Measurements from ENCODE around the gene SLC38A11. TPM values are rescaled to one million over a fixed set of nuclear protein-coding genes. Genes with fewer than 3 reads are reported as not detected.

Gene SLC38A11
- polyA plus RNA-seq, 1 of the 3 experiments (the other 2 are of a cell fraction): not detected

DNA sequence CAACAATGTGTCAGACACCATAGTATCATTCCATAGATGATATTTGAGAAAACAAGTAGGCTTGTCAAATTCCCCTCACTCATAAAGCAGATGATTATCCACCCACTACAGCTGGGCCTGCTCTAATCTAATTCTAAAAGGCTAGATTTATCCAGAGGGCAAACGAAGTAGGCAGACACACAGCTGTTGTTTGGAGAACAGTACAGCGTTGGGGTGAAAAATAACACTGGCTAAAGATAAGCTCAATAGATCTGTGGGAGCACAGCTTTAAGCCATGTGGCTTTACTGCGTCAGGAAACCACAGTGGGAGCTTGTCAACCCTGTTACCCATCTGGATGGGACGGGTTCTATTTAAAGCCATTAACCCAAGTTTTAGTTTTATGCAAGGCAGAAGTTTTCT is 64.8 kb downstream of the SLC38A11 start:
- Histone ChIP-seq H3K36me3 (replicated peaks in 1 of 2; ENCODE audit: control insufficient read depth in 1 of 2, insufficient read depth in 2 of 2, low read length in 1 of 2) (no peaks in the 10 kb centered on the region), H3K79me2 (ENCODE audit: insufficient read depth) (no peaks in the 10 kb centered on the region), H3F3A (replicated peaks; ENCODE audit: insufficient read depth) (no peaks in the 10 kb centered on the region), H3K4me2 (no peak overlapping the region), H3K4me3 (ENCODE audit: low read depth in 2 of 2, low read length in 1 of 2) (no peak overlapping the region), H3K9ac (no peak overlapping the region), H3K27ac (ENCODE audit: low read depth in 2 of 2, low read length in 1 of 2) (peak overlapping the region in 1 of 2 experiments; percentile 24; a peak in 2 of 4 replicates), H2AFZ (ENCODE audit: low read depth) (no peak overlapping the region), H3K9me3 (no peaks in the 10 kb centered on the region), H3K4me1 (ENCODE audit: control insufficient read depth in 1 of 2, insufficient read depth in 2 of 2, low read depth in 1 of 2, low read length in 1 of 2) (peaks cover 0 to 8% of the 10 kb centered on the region in 2 experiments; a peak in 2 of 4 replicates), H3K27me3 (ENCODE audit: insufficient read depth) (no peaks in the 10 kb centered on the region), H4K20me1 (ENCODE audit: insufficient read depth) (no peaks in the 10 kb centered on the region), H3K9me2 (no peaks in the 10 kb centered on the region)
- 47% methylated on average over 4 of the region's 4 CpGs for WGBS (ENCODE audit: low lambda C conversion rate)
- CTCF ChIA-PET: interaction anchor here (1.0 to 2.8 kb wide), 8 partner anchors 10 to 194 kb away, joined by 3 to 15 read pairs (median 4); partner anchors contain the start of gene COBLL1
- POLR2A ChIA-PET: interaction anchor here (1.0 kb wide), 1 partner anchor 49 kb away, joined by 4 read pairs; the partner anchor contains the start of gene COBLL1
- DNase-seq: peak; percentile 53
- TF ChIP-seq GATA2 (CRISPR knock-in tag; IDR thresholded peaks at IDR 0.05) (peak; percentile 99), EP300 (IDR thresholded peaks at IDR 0.05; ENCODE audit: borderline replicate concordance in 1 of 2, low read depth in 1 of 2, low read length in 1 of 2) (peak in 1 of 2 experiments; percentile 95; a peak in 2 of 4 replicates), RCOR1 (IDR thresholded peaks at IDR 0.05; ENCODE audit: low read length) (peak; percentile 99), FOXJ3 (CRISPR knock-in tag; IDR thresholded peaks at IDR 0.05) (peak; percentile 84), NRF1 (IDR thresholded peaks at IDR 0.05; ENCODE audit: low read depth, low read length) (no peak), EZH2phosphoT487 (IDR thresholded peaks at IDR 0.05; ENCODE audit: borderline replicate concordance, low read depth) (no peak), RAD21 (IDR thresholded peaks at IDR 0.05; ENCODE audit: low read length) (peak; percentile 27), JUND (IDR thresholded peaks at IDR 0.05) (no peak), ELF1 (IDR thresholded peaks at IDR 0.05) (no peak), GABPA (IDR thresholded peaks at IDR 0.05; ENCODE audit: low read depth) (no peak), MAX (IDR thresholded peaks at IDR 0.05; ENCODE audit: low read depth) (no peak), YY1 (IDR thresholded peaks at IDR 0.05; ENCODE audit: low read depth) (no peak), RXRA (IDR thresholded peaks at IDR 0.05; ENCODE audit: borderline replicate concordance, low read depth) (no peak), NFIC (IDR thresholded peaks at IDR 0.05; ENCODE audit: borderline replicate concordance) (no peak), POLR2AphosphoS5 (IDR thresholded peaks at IDR 0.05; ENCODE audit: low read depth, low read length) (no peak), IRF3 (IDR thresholded peaks at IDR 0.05; ENCODE audit: low read depth, low read length) (no peak), USF1 (IDR thresholded peaks at IDR 0.05; ENCODE audit: borderline replicate concordance, low read depth) (no peak), USF2 (IDR thresholded peaks at IDR 0.05; ENCODE audit: borderline replicate concordance, low read depth, low read length) (0 out of 2 replicates have a peak, but pooled peaks have one; percentile 12), TCF12 (IDR thresholded peaks at IDR 0.05) (peak; percentile 31; the same call in 1 of the 2 replicates), MXI1 (IDR thresholded peaks at IDR 0.05; ENCODE audit: low read depth, low read length) (peak; percentile 85), TAF1 (IDR thresholded peaks at IDR 0.05; ENCODE audit: borderline replicate concordance, low read depth, low read length) (no peak), TEAD4 (IDR thresholded peaks at IDR 0.05; ENCODE audit: borderline replicate concordance, insufficient read depth) (no peak), FOXM1 (IDR thresholded peaks at IDR 0.05; ENCODE audit: low read depth) (no peak), SIN3A (IDR thresholded peaks at IDR 0.05; ENCODE audit: borderline replicate concordance, low read depth, low read length) (no peak)
- TF ChIP-seq, protein P1, sequence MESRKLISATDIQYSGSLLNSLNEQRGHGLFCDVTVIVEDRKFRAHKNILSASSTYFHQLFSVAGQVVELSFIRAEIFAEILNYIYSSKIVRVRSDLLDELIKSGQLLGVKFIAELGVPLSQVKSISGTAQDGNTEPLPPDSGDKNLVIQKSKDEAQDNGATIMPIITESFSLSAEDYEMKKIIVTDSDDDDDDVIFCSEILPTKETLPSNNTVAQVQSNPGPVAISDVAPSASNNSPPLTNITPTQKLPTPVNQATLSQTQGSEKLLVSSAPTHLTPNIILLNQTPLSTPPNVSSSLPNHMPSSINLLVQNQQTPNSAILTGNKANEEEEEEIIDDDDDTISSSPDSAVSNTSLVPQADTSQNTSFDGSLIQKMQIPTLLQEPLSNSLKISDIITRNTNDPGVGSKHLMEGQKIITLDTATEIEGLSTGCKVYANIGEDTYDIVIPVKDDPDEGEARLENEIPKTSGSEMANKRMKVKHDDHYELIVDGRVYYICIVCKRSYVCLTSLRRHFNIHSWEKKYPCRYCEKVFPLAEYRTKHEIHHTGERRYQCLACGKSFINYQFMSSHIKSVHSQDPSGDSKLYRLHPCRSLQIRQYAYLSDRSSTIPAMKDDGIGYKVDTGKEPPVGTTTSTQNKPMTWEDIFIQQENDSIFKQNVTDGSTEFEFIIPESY (IDR thresholded peaks at IDR 0.05; ENCODE audit: borderline replicate concordance, low read depth): no peak
- TF ChIP-seq, protein P2, sequence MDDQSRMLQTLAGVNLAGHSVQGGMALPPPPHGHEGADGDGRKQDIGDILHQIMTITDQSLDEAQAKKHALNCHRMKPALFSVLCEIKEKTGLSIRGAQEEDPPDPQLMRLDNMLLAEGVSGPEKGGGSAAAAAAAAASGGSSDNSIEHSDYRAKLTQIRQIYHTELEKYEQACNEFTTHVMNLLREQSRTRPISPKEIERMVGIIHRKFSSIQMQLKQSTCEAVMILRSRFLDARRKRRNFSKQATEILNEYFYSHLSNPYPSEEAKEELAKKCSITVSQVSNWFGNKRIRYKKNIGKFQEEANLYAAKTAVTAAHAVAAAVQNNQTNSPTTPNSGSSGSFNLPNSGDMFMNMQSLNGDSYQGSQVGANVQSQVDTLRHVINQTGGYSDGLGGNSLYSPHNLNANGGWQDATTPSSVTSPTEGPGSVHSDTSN (IDR thresholded peaks at IDR 0.05): no peak
- TF ChIP-seq, protein P3, sequence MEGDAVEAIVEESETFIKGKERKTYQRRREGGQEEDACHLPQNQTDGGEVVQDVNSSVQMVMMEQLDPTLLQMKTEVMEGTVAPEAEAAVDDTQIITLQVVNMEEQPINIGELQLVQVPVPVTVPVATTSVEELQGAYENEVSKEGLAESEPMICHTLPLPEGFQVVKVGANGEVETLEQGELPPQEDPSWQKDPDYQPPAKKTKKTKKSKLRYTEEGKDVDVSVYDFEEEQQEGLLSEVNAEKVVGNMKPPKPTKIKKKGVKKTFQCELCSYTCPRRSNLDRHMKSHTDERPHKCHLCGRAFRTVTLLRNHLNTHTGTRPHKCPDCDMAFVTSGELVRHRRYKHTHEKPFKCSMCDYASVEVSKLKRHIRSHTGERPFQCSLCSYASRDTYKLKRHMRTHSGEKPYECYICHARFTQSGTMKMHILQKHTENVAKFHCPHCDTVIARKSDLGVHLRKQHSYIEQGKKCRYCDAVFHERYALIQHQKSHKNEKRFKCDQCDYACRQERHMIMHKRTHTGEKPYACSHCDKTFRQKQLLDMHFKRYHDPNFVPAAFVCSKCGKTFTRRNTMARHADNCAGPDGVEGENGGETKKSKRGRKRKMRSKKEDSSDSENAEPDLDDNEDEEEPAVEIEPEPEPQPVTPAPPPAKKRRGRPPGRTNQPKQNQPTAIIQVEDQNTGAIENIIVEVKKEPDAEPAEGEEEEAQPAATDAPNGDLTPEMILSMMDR (IDR thresholded peaks at IDR 0.05): no peak

Measured in SK-N-SH (cell line).